OCI-LY7 (cell line): ENCODE data around the gene PNN. TPM values are rescaled to one million over a fixed set of nuclear protein-coding genes. Genes with fewer than 3 reads are reported as not detected.
A peak's percentile ranks its signal among the peaks of the same experiment; 100 is the strongest.

Experiments
- BruUV-seq: library from RNA; stranded (reverse); fragments of 400-500 nt; replicated peaks from 2 replicates; lab custom pipeline; 2021; lab: Mats Ljungman, UMichigan
- CTCF ChIA-PET: fragments of 300-600 bp; sonication (Branson Sonifier 250); formaldehyde crosslinking; loops from one replicate; lab custom pipeline; 2022; ENCODE audit warnings: antibody characterized with exemption; ENCODE audit not compliant: unreplicated experiment; lab: Charles Lee
- POLR2A ChIA-PET: fragments of 300-600 bp; sonication (Branson Sonifier 250); formaldehyde crosslinking; loops from one replicate; lab custom pipeline; 2022; ENCODE audit warnings: antibody characterized with exemption; lab: Charles Lee
- DNase-seq: peaks from one replicate; pipeline ENCODE4 v3.0.0-alpha.2; 2015; ENCODE audit warnings: low spot score
- H2AFZ ChIP-seq: fragments of 200-600 bp; sonication (generic), shearing (Covaris generic); 2 replicates; pipeline ENCODE4 v1.6.1; 2014; ENCODE audit warnings: mild to moderate bottlenecking, antibody characterized with exemption, low read length, moderate library complexity
- H3K27ac ChIP-seq: fragments of 200-600 bp; sonication (generic); 2 replicates; pipeline ENCODE4 v1.5.1; 2014; ENCODE audit warnings: mixed run types, low read depth, mild to moderate bottlenecking, moderate library complexity, low read length, inconsistent platforms; ENCODE audit not compliant: poor library complexity, severe bottlenecking
- H3K36me3 ChIP-seq: fragments of 200-600 bp; sonication (generic); 2 replicates; pipeline ENCODE4 v1.6.1; 2014; ENCODE audit warnings: mild to moderate bottlenecking, antibody characterized with exemption, low read length, moderate library complexity, mixed read lengths; ENCODE audit not compliant: insufficient read depth
- H3K4me1 ChIP-seq: fragments of 200-600 bp; sonication (generic); 2 replicates; pipeline ENCODE4 v1.5.1; 2014; ENCODE audit warnings: mild to moderate bottlenecking, low read length; ENCODE audit not compliant: insufficient read depth, poor library complexity, severe bottlenecking
- H3K4me2 ChIP-seq: fragments of 200-600 bp; sonication (generic); 2 replicates; pipeline ENCODE4 v1.6.1; 2014; ENCODE audit warnings: mild to moderate bottlenecking, low read length
- H3K4me3 ChIP-seq: fragments of 200-600 bp; sonication (generic); 2 replicates; pipeline ENCODE4 v1.5.1; 2014; ENCODE audit warnings: mild to moderate bottlenecking, low read depth, low read length; ENCODE audit not compliant: poor library complexity, severe bottlenecking
- H3K79me2 ChIP-seq: fragments of 200-600 bp; sonication (generic); 2 replicates; pipeline ENCODE4 v1.6.1; 2016; ENCODE audit warnings: low read depth, mild to moderate bottlenecking, low read length, moderate library complexity, mixed read lengths; ENCODE audit not compliant: insufficient read depth
- H3K9me2 ChIP-seq: fragments of 200-600 bp; sonication (generic); 2 replicates; pipeline ENCODE4 v1.6.1; 2016; ENCODE audit warnings: mild to moderate bottlenecking, low read length, mixed read lengths; ENCODE audit not compliant: insufficient read depth
- H3K9me3 ChIP-seq: fragments of 200-600 bp; sonication (generic); 2 replicates; pipeline ENCODE4 v1.6.1; 2014; ENCODE audit warnings: mild to moderate bottlenecking, mixed run types, low read length, mixed read lengths
- H4K20me1 ChIP-seq: fragments of 200-600 bp; sonication (generic); 2 replicates; pipeline ENCODE4 v1.6.1; 2014; ENCODE audit warnings: mild to moderate bottlenecking, antibody characterized with exemption, low read length, moderate library complexity, mixed read lengths; ENCODE audit not compliant: insufficient read depth
- CTCF ChIP-seq: fragments of 200-600 bp; sonication (generic); conservative IDR thresholded peaks from 2 replicates; pipeline ENCODE4 v1.5.1; 2014; ENCODE audit warnings: mild to moderate bottlenecking, antibody characterized with exemption, low read length, moderate library complexity, mixed read lengths
- EZH2phosphoT487 ChIP-seq: fragments of 200-600 bp; sonication (generic); IDR thresholded peaks from 2 replicates; pipeline ENCODE4 v1.6.1; 2018; ENCODE audit warnings: low read depth, borderline replicate concordance, mild to moderate bottlenecking, mixed run types, antibody characterized with exemption, low read length, moderate library complexity, mixed read lengths
- intact Hi-C: fragments of 100-400 bp; cut with micrococcal nuclease; formaldehyde crosslinking; loops from one replicate; pipeline ENCODE4 v1.10.0; 2022; ENCODE audit not compliant: unreplicated experiment
- total RNA-seq, 2 experiments: library from RNA; depleted of rRNA in 1 of 2; stranded (reverse); fragments of >200 nt in 1 of 2; shearing (Covaris generic) in 1 of 2; gene quantifications; 2 replicates each; pipeline ENCODE4 v1.2.3, GENCODE V29; 2014 to 2022

The PNN gene
- total RNA-seq, 2 experiments from 2014 or later, result 93.5 to 214 TPM

GRCh38 chr14:39177168-39177545 is 2.1 kb downstream of the PNN start:
- intact Hi-C loops, result loop anchor here (10.0 kb wide), 1 partner anchor 1052 kb away; no protein-coding TSS in a partner anchor
- Histone ChIP-seq H3K36me3 (peaks cover 70% of the 10 kb centered on the region), H3K4me2 (peak overlapping the region; percentile 74; the same call in 1 of the 2 replicates), H3K27ac (no peak overlapping the region), H3K9me3 (no peaks in the 10 kb centered on the region), H3K9me2 (no peaks in the 10 kb centered on the region), H2AFZ (no peak overlapping the region), H4K20me1 (peaks cover 23% of the 10 kb centered on the region), H3K79me2 (peaks cover 61% of the 10 kb centered on the region), H3K4me3 (peak overlapping the region; percentile 98), H3K4me1 (peaks cover 27% of the 10 kb centered on the region)
- no TSS peak for BruUV-seq
- TF ChIP-seq EZH2phosphoT487, result no peak
- TF ChIP-seq CTCF, result no peak
- ChIA-PET CTCF (no interaction called here), POLR2A (interaction anchor here (0.9 to 1.3 kb wide), 3 partner anchors 9 to 25 kb away, joined by 3 to 10 read pairs (median 4); no protein-coding TSS in a partner anchor)
- DNase-seq, result no peak

GRCh38 chr14:39179042-39179441 is 4.0 kb downstream of the PNN start:
- H3K27ac ChIP-seq, result no peak overlapping the region
- TF ChIP-seq CTCF (no peak), EZH2phosphoT487 (no peak)
- no TSS peak for BruUV-seq
- H3K36me3 ChIP-seq, result peaks cover 89% of the 10 kb centered on the region
- no peaks in the 10 kb centered on the region for H3K9me3 ChIP-seq
- H3K79me2 ChIP-seq, result peaks cover 58% of the 10 kb centered on the region
- intact Hi-C loops, result loop anchor here (10.0 kb wide), 1 partner anchor 1054 kb away; no protein-coding TSS in a partner anchor
- DNase-seq, result no peak
- ChIA-PET POLR2A (interaction anchor here (0.6 to 1.5 kb wide), 5 partner anchors 9 to 115 kb away, joined by 3 to 4 read pairs (median 3); partner anchors contain the start of gene TRAPPC6B), CTCF (no interaction called here)
- peaks cover 16% of the 10 kb centered on the region for H3K4me1 ChIP-seq
- peaks cover 23% of the 10 kb centered on the region for H4K20me1 ChIP-seq
- H2AFZ ChIP-seq, result no peak overlapping the region
- H3K4me3 ChIP-seq, result no peak overlapping the region
- H3K4me2 ChIP-seq, result no peak overlapping the region
- no peaks in the 10 kb centered on the region for H3K9me2 ChIP-seq

- Histone ChIP-seq H3K9me2 (no peaks in the 10 kb centered on the region), H4K20me1 (peaks cover 23% of the 10 kb centered on the region), H3K36me3 (peaks cover 100% of the 10 kb centered on the region), H3K27ac (no peak overlapping the region), H3K4me3 (no peak overlapping the region), H3K79me2 (peaks cover 52% of the 10 kb centered on the region), H3K4me2 (no peak overlapping the region), H2AFZ (no peak overlapping the region), H3K4me1 (peaks cover 12% of the 10 kb centered on the region), H3K9me3 (no peaks in the 10 kb centered on the region)
- no peak for DNase-seq
- POLR2A ChIA-PET, result interaction anchor here (0.9 to 1.8 kb wide), 5 partner anchors 9 to 168 kb away, joined by 3 to 6 read pairs (median 4); no protein-coding TSS in a partner anchor
- intact Hi-C loops, result no loop called here
- CTCF ChIA-PET, result no interaction called here
- TF ChIP-seq CTCF (no peak), EZH2phosphoT487 (no peak)
- no TSS peak for BruUV-seq
These were observed 5.5 kb downstream of the PNN start for GRCh38 chr14:39180553-39180952.
